Superior temporal gyrus (tissue), 1 donor: ENCODE measurements around the gene TLR8.
"Not testable (repeated sequence)": the region's sequence is repeated elsewhere in the genome, so short reads cannot be mapped to it uniquely, and the experiment has no call there.

Experiments
- DNase-seq: peaks from one replicate; pipeline ENCODE4 v3.0.0-alpha.2; 2016; ENCODE audit errors: extremely low spot score

Gene TLR8

GRCh38 chrX:12946838-12947544 lies 40.6 kb downstream of the TLR8 start:
- DNase-seq, result peak; percentile 56

- no peak for DNase-seq
These were observed 41.3 kb downstream of the TLR8 start for GRCh38 chrX:12947545-12948235.

- no peak for DNase-seq
These were observed 42.1 kb downstream of the TLR8 start for GRCh38 chrX:12948495-12948894.

GRCh38 chrX:12949205-12949926 lies 42.9 kb downstream of the TLR8 start:
- DNase-seq, result no peak

GRCh38 chrX:12949927-12950656 lies 43.7 kb downstream of the TLR8 start:
- peak; percentile 83 for DNase-seq

GRCh38 chrX:12950851-12951594 lies 44.6 kb downstream of the TLR8 start:
- no peak for DNase-seq

- DNase-seq, result no peak
These were observed 45.2 kb downstream of the TLR8 start for GRCh38 chrX:12951595-12951975.

- no peak for DNase-seq
These were observed 47.0 kb downstream of the TLR8 start for GRCh38 chrX:12953420-12953819.

GRCh38 chrX:12954376-12954775 lies 48.0 kb downstream of the TLR8 start:
- DNase-seq, result no peak

GRCh38 chrX:12954981-12955380 lies 48.6 kb downstream of the TLR8 start:
- DNase-seq, result no peak

GRCh38 chrX:12955882-12956703 lies 49.7 kb downstream of the TLR8 start:
- no peak for DNase-seq

GRCh38 chrX:12956704-12957534 lies 50.5 kb downstream of the TLR8 start:
- DNase-seq, result no peak

- DNase-seq, result no peak
These were observed 51.6 kb downstream of the TLR8 start for GRCh38 chrX:12958059-12958458.

- no peak for DNase-seq
These were observed 52.0 kb downstream of the TLR8 start for GRCh38 chrX:12958461-12958860.

GRCh38 chrX:12961196-12961718 lies 54.8 kb downstream of the TLR8 start:
- DNase-seq, result no peak

GRCh38 chrX:12962041-12962504 lies 55.7 kb downstream of the TLR8 start:
- no peak for DNase-seq

- DNase-seq, result not testable (repeated sequence)
These were observed 56.9 kb downstream of the TLR8 start for GRCh38 chrX:12963210-12963850.

- DNase-seq, result no peak
These were observed 58.9 kb downstream of the TLR8 start for GRCh38 chrX:12965131-12965940.
